SU-DHL-6 (cell line): ENCODE results near the gene ACBD6.
A peak's percentile ranks its signal among the peaks of the same experiment; 100 is the strongest.

Experiments used
- H2AFZ ChIP-seq: fragments of 200-600 bp; sonication (generic); 2 replicates; pipeline ENCODE4 v1.6.1; 2014; ENCODE audit warnings: low read depth, mild to moderate bottlenecking, moderate library complexity, mixed read lengths, antibody characterized with exemption, low read length; ENCODE audit not compliant: severe bottlenecking
- H3F3A ChIP-seq: fragments of 200-600 bp; shearing (Covaris generic); 2 replicates; pipeline ENCODE4 v1.6.0; 2016; ENCODE audit warnings: antibody characterized with exemption, mild to moderate bottlenecking; ENCODE audit not compliant: insufficient read depth
- H3K27ac ChIP-seq: fragments of 200-600 bp; sonication (generic); 2 replicates; pipeline ENCODE4 v1.5.1; 2016; ENCODE audit warnings: low read depth, mild to moderate bottlenecking, low read length, moderate library complexity, mixed read lengths
- H3K27me3 ChIP-seq: fragments of 200-600 bp; sonication (generic), shearing (Covaris generic); 2 replicates; pipeline ENCODE4 v1.6.0; 2014; ENCODE audit warnings: mild to moderate bottlenecking, low read length
- H3K36me3 ChIP-seq: fragments of 200-600 bp; sonication (generic); 2 replicates; pipeline ENCODE4 v1.6.1; 2014; ENCODE audit warnings: mild to moderate bottlenecking, low read length, mixed read lengths
- H3K4me2 ChIP-seq: fragments of 300-600, 200-600 bp; shearing (Covaris generic), sonication (generic); 2 replicates; pipeline ENCODE4 v1.6.0; 2014; ENCODE audit warnings: low read length, low read depth, mild to moderate bottlenecking; ENCODE audit not compliant: poor library complexity, severe bottlenecking
- H3K4me3 ChIP-seq: fragments of 200-600 bp; sonication (generic); 2 replicates; pipeline ENCODE4 v1.5.1; 2014; ENCODE audit warnings: antibody characterized with exemption, low read length, mild to moderate bottlenecking, mixed read lengths; ENCODE audit not compliant: insufficient read depth, poor library complexity, severe bottlenecking
- H3K79me2 ChIP-seq: fragments of 200-600 bp; sonication (generic); 2 replicates; pipeline ENCODE4 v1.6.1; 2014; ENCODE audit warnings: mild to moderate bottlenecking, low read length, moderate library complexity; ENCODE audit not compliant: insufficient read depth
- H3K9ac ChIP-seq: fragments of 200-600 bp; sonication (generic); 2 replicates; pipeline ENCODE4 v1.7.0; 2014; ENCODE audit warnings: mild to moderate bottlenecking, low read length
- H3K9me2 ChIP-seq: fragments of 200-600 bp; sonication (generic); replicated peaks from 2 replicates; pipeline ENCODE4 v1.6.1; 2014; ENCODE audit warnings: low read length; ENCODE audit not compliant: insufficient read depth
- H3K9me3 ChIP-seq: fragments of 200-600 bp; sonication (generic); 2 replicates; pipeline ENCODE4 v1.6.1; 2014; ENCODE audit warnings: low read length, mixed read lengths; ENCODE audit not compliant: insufficient read depth
- H4K20me1 ChIP-seq: fragments of 200-600 bp; sonication (generic); 2 replicates; pipeline ENCODE4 v1.6.1; 2014; ENCODE audit warnings: low read depth, mild to moderate bottlenecking, antibody characterized with exemption, low read length, moderate library complexity, mixed read lengths
- EZH2phosphoT487 ChIP-seq: fragments of 200-600 bp; sonication (generic), shearing (Covaris generic); conservative IDR thresholded peaks from 2 replicates; pipeline ENCODE4 v1.6.1; 2018; ENCODE audit warnings: mild to moderate bottlenecking, antibody characterized with exemption, low read length, moderate library complexity, mixed read lengths
- TF ChIP-seq, protein P1 (sequence below): fragments of 200-600 bp; sonication (generic); IDR thresholded peaks from one replicate; pipeline ENCODE4 v1.5.1; 2017; ENCODE audit warnings: antibody characterized with exemption, mild to moderate bottlenecking, low read length, moderate library complexity; ENCODE audit not compliant: insufficient read depth, poor library complexity, severe bottlenecking

ACBD6 gene

DNA sequence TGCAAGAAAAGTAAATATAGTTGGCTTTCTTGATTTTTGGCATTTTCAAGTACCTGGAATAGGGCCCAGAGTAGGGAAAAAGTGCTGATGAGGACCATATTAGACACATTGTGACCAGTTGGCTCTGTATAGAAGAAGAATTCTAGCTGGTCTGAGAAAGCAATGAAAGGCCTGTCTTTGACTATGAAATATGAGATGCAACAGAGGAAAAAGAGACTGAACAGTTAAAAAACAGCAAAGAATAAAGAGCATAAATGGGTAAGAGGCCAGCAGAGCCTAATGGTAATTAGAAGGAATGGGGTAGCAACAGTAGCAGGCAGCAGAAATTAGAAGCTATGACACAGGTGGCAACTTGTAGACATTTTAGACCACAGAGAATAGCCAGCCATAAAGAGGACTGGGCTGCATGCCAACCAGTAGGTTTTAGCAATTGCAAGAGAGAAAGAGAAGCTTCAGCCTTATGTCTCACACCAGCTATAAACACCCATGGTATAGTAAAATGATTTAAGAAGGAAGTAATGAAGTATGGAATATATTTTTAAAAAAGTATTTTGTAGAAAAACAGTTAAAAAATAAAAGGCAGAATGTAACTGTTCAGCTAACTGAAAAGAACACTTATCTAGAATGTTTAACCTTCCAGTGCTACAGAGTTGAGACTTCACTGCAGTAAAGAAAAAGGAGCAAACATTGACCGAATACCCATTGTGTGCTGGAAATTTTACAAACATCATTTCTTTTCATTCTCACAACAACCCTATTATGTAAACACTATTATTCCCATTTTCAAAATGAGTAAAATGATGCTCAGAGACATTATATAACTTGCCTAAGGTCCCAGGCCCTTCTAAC is 158.2 kb downstream of the ACBD6 start:
- Histone ChIP-seq H3K27me3 (no peaks in the 10 kb centered on the region), H3K9me3 (no peaks in the 10 kb centered on the region), H3F3A (peaks cover 13% of the 10 kb centered on the region; the same call in 1 of the 2 replicates), H3K9me2 (no peaks in the 10 kb centered on the region), H4K20me1 (no peaks in the 10 kb centered on the region), H3K79me2 (no peaks in the 10 kb centered on the region), H3K4me2 (peak overlapping the region; percentile 37), H3K27ac (peak overlapping the region; percentile 56), H3K9ac (no peak overlapping the region), H3K36me3 (no peaks in the 10 kb centered on the region), H2AFZ (no peak overlapping the region), H3K4me3 (no peak overlapping the region)
- TF ChIP-seq, protein P1, sequence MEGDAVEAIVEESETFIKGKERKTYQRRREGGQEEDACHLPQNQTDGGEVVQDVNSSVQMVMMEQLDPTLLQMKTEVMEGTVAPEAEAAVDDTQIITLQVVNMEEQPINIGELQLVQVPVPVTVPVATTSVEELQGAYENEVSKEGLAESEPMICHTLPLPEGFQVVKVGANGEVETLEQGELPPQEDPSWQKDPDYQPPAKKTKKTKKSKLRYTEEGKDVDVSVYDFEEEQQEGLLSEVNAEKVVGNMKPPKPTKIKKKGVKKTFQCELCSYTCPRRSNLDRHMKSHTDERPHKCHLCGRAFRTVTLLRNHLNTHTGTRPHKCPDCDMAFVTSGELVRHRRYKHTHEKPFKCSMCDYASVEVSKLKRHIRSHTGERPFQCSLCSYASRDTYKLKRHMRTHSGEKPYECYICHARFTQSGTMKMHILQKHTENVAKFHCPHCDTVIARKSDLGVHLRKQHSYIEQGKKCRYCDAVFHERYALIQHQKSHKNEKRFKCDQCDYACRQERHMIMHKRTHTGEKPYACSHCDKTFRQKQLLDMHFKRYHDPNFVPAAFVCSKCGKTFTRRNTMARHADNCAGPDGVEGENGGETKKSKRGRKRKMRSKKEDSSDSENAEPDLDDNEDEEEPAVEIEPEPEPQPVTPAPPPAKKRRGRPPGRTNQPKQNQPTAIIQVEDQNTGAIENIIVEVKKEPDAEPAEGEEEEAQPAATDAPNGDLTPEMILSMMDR: no peak
- TF ChIP-seq EZH2phosphoT487: no peak

DNA sequence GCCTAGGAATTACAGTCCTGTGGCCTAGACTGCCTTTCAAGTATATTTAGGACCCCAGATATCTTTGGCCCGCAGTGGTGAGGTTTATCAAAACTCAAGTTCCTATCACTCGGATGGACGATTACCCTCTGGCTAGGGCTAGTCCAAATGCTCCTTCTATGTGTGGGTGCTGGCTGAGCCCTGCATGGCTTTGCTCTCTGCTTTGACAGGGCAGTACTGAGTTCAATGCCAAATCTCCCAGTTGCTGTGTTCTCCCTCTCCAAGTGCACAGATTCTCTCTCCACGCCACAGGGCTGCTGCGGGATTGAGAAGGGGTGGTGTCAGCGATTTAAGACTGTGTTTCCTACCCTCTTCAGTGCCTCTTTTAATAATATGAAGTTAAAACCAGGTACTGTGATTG is 175.3 kb downstream of the ACBD6 start:
- H3K36me3 ChIP-seq: no peaks in the 10 kb centered on the region
- TF ChIP-seq, protein P1: no peak
- no peak for TF ChIP-seq EZH2phosphoT487
- H3K9me2 ChIP-seq: no peaks in the 10 kb centered on the region
- peaks cover 6% of the 10 kb centered on the region; the same call in 1 of the 2 replicates for H4K20me1 ChIP-seq
- H2AFZ ChIP-seq: no peak overlapping the region
- H3K4me3 ChIP-seq: no peak overlapping the region
- H3K27ac ChIP-seq: no peak overlapping the region
- no peak overlapping the region for H3K9ac ChIP-seq
- no peaks in the 10 kb centered on the region for H3K9me3 ChIP-seq
- H3K79me2 ChIP-seq: no peaks in the 10 kb centered on the region
- no peaks in the 10 kb centered on the region for H3K27me3 ChIP-seq
- H3F3A ChIP-seq: no peaks in the 10 kb centered on the region
- H3K4me2 ChIP-seq: no peak overlapping the region

DNA sequence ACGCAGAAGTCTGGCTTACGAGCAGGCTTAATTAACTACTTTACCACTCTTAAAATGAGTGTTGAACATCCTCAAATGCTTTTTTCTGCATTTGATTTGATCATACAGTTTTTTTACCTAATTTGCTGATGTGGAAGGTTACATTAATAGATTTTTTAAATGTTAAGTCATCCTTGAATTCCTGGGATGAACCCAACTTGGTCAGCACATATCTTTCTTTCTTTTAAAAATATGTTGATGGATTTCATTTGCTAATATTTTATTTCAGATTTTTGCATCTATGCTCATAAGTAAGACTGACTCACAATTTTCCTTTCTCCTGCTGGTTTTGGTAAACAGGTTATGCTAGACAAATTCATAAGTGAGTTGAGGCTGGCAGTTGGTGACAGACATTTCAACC is 189.5 kb downstream of the ACBD6 start:
- no peak overlapping the region for H3K4me3 ChIP-seq
- no peak for TF ChIP-seq EZH2phosphoT487
- TF ChIP-seq, protein P1: no peak
- no peaks in the 10 kb centered on the region for H4K20me1 ChIP-seq
- H3F3A ChIP-seq: no peaks in the 10 kb centered on the region
- no peak overlapping the region for H2AFZ ChIP-seq
- H3K36me3 ChIP-seq: no peaks in the 10 kb centered on the region; the same call in 1 of the 2 replicates
- H3K9ac ChIP-seq: no peak overlapping the region
- no peaks in the 10 kb centered on the region for H3K27me3 ChIP-seq
- no peak overlapping the region for H3K27ac ChIP-seq
- no peaks in the 10 kb centered on the region for H3K9me2 ChIP-seq
- no peaks in the 10 kb centered on the region for H3K9me3 ChIP-seq
- no peak overlapping the region for H3K4me2 ChIP-seq
- no peaks in the 10 kb centered on the region for H3K79me2 ChIP-seq
